Myocyte (in vitro differentiated cells): ENCODE data around the gene ZFAND2B. TPM values are rescaled to one million over a fixed set of nuclear protein-coding genes. Genes with fewer than 3 reads are reported as not detected.
A peak's percentile ranks its signal among the peaks of the same experiment; 100 is the strongest.

Source experiments
- DNase-seq: peaks from one replicate; pipeline ENCODE4 v3.0.0-alpha.2; 2012; ENCODE audit warnings: low read depth
- total RNA-seq: library from RNA; depleted of rRNA; stranded (reverse); fragments of >200 nt; gene quantifications from 2 replicates; pipeline ENCODE4 v1.2.3, GENCODE V29; 2014

ZFAND2B gene
- total RNA-seq, 1 donor from 2014 or later, result 43.0 TPM

DNA sequence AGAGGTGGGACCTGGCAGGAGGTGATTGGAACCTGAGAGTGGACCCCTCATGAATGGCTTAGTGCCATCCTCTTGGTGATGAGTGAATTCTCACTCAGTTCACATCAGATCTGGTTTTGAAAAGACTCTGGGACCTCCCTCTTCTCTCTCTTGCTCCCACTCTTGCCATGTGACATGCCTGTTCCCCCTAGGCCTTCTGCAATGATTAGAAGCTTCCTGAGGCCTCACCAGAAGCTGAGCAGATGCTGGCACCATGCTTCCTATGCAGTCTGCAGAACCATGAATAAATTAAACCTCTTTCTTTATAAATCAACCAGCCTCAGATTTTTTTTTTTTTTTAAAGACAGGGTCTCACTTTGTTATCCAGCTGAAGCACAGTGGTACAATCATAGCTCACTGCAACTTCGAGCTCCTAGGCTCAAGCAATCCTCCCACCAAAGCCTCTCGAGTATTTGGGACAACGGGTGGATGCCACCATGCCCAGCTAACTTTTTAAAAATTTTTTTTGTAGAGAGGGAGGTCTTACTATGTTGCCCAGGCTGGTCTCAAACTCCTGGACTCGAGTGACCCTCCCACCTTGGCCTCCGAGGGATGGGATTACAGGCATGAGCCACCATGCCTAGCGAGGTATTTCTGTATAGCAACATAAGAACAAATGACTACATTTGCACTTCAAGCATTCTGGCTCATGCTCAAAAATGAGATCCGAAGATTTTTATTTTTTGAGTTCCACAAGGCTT is 2.0 kb upstream of the ZFAND2B start:
- no peak for DNase-seq

DNA sequence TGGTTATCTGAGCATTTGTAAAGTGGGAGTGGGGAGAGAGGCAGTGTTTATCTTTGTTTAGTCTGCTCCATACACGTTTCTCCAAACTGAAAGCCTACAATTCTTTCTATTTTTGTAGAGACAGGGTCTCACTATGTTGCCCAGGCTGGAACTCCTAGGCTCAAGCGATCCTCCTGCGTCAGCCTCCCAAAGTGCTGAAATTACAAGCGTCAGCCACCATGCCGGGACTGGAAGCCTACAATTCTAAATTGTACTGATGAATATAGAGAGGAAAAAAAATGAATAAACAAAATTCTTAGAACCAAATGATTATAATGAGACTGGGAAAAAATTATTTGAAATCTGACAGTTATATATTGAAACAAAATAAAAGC is 1.4 kb upstream of the ZFAND2B start:
- DNase-seq, result no peak

DNA sequence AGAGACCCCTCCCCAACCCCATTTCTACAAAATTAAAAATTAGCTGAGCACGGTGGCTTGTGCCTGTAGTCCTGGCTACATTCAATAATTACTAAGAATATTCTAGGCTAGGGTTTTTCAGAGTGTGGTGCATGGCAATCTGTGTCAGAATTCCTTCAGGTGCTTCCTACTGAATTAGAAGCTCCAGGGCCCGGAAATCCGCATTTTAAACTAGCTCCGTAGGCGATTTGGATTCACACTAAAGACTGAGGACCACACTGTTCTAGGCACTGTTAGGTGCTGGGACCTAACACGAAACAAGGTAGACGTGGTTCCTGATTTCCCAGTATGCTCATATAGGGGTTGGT is 628 bp upstream of the ZFAND2B start:
- no peak for DNase-seq

DNA sequence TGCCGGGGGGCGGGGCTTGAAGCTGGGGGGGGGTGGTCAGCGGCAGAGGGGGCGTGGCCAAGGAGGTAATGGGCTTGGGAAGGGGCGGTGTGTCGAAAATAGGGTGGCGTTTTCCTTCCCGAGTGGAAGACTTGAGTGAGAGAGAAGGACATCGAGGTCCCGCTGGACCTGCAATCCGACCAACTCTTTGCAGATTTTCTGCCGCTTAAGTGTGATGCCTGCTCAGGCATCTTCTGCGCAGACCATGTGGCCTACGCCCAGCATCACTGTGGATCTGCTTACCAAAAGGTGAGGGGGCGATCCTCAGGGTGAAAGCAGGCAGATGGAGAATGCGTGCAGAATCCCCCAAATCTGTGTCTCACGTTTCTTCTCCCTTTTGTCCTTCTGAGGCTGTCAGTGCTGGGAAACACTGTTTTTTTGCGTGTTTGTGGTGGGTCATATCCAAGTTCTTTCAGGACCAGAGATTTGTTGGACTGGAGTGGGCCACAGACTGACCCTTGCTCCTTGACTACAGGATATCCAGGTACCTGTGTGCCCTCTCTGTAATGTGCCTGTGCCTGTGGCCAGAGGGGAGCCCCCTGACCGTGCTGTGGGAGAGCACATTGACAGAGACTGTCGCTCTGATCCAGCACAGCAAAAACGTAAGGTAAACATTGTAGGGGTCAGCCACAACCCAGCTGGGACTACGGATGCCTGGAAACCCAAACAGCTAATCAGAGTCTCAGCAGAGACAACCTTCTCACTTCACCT is 727 bp downstream of the ZFAND2B start:
- DNase-seq, result no peak

DNA sequence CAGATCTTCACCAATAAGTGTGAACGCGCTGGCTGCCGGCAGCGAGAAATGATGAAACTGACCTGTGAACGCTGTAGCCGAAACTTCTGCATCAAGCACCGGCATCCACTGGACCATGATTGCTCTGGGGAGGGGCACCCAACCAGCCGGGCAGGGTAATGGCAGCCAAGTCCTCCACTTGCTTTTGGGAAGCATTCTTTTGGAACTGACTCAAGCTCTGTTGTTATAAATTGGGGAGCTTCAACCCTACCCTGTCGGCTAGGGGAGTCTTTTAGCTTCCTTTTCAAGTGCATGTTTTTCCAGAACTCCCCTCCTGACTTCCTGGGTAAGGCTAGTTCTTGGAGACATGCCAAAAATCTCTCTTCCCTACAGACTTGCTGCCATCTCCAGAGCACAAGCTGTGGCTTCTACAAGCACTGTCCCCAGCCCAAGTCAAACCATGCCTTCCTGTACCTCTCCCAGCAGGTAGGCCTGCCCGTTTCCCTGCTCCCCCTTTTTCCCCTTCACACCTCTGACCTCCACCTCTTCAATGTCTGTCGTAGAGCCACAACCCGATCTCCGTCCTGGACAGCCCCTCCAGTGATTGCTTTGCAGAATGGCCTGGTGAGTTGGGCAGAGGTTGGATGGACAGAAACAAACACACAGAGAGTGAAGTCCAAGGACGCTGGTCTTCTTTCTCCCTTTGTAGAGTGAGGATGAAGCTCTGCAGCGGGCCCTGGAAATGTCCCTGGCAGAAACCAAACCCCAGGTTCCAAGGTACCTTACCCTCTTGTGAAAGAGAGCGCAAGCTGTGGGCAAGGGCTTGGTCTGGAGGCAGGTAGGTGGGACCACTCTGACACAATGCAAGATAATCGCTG is 1.5 kb downstream of the ZFAND2B start:
- DNase-seq, result peak; percentile 43

DNA sequence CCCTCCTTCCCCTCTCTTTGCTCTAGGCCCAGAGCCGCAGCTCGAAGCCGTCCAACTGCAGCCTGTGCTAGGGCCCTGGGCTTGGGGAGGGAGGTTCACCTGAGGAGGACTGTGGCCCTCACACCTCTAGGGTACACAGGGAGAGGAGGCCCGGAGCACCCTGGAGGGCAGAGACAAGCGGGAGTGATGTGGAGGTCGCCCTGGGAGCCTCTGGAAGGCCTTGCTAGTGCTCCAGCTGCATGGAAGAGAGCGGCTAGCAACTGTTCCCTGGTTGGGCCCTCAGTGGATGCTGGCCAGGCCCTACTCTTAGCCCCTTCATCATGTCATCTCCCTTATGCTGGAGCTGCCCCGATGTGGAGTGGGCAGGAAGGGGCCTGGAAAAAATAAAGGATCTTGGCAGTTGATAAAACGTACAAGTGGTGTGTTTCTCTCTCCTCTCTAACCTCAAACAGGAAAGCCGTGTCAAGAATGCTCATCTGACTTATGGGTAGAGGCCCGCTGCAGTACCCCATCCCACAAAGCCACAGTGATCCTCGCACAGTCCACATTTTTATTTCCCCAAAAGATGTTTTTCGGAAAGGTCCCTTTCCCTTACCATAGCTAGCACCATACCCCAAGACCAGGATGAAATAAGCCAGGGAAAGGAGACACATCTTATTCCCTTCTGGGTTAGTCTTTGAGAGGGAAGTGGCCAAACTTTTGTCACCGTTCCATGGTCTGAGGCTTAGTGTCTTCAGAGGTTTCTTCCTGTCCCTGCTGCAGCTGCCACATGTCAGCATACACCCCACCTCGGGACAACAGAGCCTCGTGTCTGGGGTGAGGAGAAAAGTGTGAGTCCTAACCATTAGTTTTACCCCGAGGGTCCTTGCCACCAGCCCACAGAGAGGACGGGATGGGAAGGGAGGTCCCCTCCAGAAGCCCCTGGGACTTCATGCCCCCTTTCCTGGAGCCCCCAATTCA is 2.9 kb downstream of the ZFAND2B start:
- no peak for DNase-seq

DNA sequence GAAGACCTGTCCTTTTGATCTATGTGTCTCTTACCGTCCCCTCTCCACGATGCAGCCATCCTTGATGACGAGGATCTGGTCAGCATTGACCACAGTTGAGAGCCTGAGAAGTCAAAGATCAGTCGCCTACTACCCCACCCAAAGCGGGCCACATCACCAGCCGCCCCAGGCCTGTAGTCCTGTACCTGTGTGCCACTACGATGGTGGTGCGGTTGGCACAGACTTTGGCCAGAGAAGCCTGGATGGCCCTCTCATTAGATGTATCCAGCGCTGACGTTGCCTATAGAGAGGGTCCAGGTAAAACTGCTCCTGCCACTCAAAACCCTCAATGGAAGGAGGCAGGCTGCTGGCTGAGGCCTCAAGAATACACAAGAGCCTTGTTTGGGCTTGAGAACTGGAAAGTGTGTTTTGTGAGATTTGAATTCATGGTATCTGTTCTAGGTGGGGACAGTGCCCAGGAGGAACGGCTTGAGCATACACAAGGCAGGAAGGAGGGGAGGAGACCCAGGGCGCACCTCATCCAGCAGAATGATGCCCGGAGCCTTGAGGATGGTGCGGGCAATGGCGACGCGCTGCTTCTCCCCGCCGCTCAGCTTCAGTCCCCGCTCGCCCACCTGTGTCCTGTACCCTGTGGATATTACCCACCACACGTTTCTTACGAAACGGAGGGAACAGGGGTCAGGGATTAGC is 3.8 kb downstream of the ZFAND2B start:
- no peak for DNase-seq

DNA sequence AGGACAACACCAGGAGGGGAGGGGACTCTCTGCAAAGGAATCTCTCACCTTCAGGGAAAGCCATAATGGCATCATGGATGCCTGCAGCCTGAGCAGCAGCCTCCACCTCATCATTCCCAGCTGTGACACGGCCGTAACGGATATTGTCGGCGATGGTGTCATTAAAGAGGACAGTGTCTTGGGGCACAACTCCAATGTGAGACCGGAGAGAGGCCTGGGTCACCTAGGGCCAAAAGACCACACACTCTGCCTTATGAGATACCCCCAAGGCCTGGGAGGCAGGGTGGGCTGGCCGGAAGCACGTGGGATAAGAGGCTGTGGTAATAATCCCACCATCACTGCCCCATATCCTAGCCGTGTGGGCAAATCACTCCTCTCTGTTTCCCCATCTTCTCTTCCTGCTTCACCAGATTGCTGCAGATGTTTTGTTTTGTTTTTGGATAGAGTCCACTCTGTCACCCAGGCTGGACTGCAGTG is 4.3 kb downstream of the ZFAND2B start:
- no peak for DNase-seq

DNA sequence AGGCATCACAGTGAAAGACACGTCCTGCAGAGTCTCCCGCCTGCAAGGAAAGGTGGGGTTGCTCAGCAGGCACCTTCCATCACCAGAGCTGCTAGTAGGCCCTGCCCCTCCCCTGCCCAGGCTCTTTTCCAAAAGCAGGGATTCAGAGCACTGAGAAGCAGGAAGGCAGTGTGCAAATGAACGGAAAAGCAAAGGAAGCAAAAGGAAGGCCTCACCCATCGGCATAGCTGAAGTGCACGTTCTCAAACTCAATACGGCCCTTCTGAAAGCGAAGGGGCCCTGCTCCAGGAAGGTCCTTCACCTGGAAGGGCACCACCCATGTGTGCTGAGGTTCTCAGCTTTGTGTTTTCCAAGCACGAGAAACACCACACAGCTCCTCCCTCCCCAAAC is 6.4 kb downstream of the ZFAND2B start:
- no peak for DNase-seq

DNA sequence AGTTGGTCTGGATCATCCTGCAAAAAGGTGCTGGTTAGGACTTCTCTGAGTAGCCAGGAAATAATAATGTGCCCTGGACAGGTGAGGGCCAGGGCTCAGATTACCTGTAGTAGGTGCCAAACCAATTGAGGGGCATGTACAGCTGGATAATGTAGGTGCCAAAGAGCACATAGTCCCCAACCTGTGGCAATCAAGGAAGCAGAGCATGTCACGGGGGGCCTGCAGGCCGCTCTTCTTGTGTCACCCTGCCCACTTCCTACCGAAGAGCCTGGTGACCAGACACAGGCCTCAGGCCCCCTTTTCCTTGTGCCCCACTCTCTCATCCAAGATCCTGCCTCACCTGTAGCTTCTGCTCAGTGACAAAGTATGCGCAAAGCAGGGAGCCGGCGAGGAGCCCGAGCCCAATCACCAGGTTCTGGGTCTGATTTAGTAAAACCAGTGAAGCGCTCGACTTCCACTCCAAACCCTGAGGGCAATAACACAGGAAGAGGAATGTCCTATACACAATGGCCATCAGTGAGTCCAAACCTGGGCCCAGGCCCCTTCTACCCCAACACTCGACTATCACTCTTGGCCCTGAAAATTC is 7.0 kb downstream of the ZFAND2B start:
- DNase-seq, result no peak

DNA sequence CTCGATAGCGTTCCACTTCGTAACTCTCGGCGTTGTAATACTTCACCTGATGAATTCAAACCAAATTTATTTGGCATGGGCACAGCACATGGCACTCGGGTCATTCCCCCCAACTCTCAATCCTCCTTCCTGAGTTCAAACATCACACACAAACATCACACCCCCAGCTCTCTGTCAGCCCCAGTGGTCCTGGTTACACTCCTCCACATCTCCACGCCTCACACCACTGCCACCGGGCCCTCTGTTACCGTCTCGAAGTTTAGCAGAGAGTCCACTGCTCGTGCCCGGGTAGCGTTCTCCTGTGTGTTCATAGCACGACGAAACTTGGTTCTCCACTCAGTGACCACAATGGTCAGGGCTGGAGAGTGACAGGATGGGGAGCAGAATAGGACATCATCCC is 7.6 kb downstream of the ZFAND2B start:
- no peak for DNase-seq

DNA sequence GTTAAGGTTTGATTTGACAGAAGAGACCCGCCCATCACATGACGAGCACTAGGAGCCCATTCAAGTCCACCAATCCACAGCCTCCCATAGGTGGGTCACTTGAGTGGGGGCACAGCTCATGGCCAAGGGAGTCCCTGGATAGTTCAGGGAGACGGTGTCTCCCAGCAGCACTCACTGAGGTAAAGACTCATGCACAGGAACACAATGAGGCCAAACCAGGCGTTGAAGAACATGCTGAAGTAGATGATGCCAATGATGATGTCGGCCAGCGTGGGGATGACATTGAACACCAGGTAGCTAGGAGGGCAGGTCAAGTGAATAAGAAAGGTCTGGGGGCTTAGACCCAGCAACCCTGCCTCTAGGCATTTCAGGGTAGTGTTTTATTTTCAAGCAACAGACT is 8.2 kb downstream of the ZFAND2B start:
- no peak for DNase-seq

DNA sequence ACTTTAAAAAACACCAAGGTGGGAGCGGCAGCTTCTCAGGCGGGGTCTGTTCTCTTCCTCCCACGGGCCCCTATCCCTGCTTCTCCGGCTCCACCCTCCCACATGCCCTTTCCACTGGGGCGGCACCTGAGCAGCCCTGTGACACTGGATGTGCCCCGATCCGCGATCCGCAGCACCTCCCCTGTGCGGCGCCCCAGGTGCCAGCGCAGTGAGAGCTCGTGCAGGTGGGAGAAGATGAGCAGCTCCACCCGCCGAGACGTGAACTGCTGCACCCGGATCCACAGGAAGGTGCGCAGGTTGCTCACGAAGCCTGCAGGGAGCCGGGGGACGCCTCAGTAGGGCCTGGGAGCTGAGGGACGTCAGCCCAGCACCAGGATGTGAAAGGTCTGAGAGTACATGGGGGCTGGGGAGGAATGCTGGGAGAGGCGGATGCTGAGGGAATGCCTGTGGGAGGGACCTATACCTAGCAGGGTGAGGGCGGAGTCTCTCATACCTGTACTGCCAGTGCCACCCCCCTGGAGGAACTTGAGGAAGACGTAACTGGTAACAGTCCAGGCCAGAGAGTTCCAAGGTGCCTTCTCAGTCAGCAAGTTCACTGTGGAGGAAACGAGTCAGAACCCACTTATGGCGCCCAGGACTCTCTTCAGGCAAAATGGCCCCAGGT is 9.4 kb downstream of the ZFAND2B start:
- no peak for DNase-seq

DNA sequence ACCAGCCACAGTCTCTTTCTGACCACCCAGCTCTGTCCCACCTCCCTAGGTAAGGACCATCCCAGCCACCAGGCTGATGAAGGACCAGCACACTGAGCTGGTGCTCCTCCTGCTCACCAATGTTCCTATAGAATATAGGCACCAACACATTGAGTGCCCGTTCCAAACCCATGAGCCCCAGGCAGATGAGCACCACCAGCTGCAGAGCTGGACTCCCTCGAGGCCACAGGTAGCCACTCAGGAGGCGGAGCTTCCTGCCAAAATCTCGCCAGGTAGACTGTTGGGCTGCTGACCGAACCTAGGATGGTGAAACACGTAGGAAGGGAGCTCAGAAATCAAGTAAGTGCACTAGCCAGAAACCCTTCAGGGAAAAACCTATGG is 9.9 kb downstream of the ZFAND2B start:
- no peak for DNase-seq

DNA sequence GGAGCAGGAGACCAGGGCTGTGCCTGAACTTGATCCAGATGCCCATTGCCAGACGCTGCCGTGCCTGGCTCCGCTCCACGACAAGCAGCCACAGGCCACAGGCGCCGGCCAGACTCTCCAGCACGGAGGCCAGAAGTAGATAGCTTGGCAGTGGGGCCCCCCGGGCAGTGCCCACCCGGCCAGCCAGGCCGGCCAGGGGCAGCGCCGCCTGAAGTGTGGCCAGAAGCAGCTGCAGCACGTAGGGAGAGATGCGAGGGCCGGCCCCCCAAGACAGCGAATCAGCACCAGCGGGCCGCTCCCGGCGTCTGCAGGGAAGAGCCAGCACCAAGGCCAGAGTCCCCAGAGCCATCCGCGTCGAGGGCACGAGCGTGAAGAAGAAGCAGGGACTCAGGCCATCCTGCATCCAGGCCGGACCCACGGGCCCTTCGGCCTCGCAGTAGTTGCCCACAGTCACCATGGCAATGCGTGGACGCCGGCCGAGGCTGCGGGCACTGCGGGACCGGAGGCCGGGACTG is 11.7 kb downstream of the ZFAND2B start:
- no peak for DNase-seq

DNA sequence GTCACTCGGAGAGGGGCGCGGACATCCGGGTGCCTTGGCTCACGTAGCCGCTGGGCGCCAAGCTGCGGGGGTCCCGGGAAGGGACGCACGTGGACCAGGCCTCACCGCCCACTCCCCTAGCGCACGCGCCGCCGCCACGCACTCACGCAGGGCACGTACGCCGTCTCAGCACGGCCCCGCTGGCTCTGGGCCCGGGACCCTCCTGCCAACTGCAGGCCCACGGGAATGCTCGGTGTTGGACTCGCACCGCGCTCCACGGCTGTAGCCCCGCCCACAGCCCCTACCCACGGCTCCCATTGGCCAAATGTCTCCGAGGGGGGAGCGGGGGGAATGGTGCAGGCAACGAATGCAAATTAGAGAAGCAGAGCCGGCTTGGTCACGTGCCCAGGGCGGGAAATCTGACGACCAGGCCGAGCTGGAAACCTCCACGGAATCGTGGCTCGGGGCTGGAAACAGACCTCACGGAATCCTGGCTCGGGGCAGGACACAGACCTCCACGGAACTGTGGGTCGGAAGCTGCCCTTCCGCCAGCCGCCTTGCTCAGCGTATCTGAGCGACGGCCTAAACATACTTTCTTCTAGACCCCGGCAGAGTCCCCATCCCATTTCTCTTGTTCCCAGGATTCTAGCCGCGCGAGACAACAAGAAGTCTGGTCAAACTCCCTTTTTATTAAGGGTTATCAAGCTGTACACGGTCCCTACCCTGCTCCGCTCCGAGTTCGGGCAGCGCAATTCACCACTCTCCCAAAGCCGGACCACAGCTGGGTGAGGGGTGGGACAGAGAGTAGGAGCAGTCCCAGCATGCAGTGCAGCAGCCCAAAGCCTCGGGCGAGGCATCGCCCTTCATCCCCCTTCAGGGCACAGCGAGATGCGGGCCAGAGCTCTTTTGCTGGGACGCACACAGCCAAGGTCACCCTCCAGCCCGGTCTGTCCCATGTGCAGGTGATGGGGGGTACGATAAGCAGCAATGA is 12.4 kb downstream of the ZFAND2B start, which contains the start of gene ABCB6:
TSS of gene ABCB6 (minus strand) at position 227 of the 970 bp plus-strand sequence. CDS start 285 bp downstream, outside the sequence.
- DNase-seq, result peak; percentile 97

DNA sequence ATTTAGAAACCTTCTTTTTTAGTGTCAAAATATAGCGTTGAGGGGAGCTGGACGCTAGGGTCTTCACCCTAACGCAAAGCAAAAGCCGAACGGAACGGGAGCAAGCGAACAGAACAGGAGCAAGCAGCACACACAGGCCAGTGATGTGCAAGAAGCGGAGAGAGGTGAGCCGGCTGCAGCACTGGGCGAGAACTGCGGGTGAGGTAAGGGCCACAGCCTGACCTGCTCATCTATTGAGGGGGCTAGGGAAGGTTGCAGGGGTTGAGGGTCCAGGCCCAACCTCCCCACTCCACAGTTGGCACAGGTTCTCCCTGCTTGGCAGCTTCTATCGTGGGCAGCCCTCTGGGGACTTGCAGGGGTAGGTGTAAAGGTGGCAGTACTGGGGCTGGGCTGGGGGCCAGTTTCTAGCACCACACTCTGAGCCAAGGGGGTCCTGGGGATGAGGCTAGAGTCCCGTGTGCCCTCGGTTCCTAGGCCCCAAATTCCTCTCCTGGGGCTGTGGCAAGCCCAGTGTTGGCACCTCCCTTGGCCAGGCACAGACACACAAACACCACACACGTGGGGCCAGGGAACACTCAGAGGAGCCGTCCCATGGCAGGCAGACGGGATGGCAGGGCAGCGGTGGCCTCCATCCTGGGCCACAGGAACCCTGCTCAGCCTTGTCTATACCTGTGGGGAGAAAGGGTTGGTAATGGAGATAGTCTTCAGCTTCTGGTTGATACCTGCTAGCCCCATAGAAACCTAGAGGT is 13.4 kb downstream of the ZFAND2B start:
- no peak for DNase-seq
